ENCODE data around the gene COLGALT1.

The COLGALT1 gene

DNA sequence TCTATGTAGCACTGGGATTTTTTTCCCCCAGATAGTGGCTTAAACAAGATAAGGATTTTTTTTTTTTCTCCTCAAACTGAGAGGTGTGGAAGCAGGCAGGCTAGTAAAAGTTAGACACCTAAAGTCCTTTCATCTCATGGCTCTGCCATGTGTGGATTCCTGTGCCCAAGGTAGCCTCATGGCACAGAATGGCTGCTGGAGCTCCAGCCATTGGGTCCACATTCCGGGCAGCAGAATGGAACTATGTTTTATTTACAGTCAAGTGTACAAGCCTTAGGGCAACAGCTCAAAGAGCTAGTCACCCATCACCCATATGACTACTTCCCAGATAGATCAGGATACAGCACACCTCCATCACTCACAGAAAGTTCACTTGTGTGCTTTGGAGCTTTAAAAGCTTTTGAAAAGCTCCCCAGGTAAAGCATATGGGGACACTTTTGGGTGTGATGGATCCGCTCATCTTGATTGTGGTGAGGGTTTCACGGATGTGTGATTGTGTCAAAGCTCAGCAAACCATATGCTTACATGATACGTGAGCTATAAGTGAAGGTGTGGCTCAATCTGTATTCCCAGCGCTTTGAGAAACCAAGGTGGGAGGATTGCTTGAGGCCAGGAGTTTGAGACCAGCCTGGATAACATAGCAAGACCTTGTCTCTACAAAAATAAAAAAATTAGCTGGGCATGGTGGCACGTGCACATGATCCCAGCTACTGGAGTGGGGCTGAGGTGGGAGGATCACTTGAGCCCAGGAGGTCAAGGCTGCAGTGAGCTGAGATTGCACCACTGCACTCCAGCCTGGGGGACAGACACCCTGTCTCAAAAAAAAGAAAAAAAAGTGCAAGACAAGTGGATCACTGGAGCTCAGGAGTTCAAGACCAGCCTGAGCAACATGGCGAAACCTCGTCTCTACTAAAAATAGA is 25.9 kb upstream of the COLGALT1 start:
- TF ChIP-seq, protein P1, sequence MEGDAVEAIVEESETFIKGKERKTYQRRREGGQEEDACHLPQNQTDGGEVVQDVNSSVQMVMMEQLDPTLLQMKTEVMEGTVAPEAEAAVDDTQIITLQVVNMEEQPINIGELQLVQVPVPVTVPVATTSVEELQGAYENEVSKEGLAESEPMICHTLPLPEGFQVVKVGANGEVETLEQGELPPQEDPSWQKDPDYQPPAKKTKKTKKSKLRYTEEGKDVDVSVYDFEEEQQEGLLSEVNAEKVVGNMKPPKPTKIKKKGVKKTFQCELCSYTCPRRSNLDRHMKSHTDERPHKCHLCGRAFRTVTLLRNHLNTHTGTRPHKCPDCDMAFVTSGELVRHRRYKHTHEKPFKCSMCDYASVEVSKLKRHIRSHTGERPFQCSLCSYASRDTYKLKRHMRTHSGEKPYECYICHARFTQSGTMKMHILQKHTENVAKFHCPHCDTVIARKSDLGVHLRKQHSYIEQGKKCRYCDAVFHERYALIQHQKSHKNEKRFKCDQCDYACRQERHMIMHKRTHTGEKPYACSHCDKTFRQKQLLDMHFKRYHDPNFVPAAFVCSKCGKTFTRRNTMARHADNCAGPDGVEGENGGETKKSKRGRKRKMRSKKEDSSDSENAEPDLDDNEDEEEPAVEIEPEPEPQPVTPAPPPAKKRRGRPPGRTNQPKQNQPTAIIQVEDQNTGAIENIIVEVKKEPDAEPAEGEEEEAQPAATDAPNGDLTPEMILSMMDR (IDR thresholded peaks at IDR 0.05; ENCODE audit: low read depth, low read length): no peak
- TF ChIP-seq POLR2A (IDR thresholded peaks at IDR 0.05; ENCODE audit: extremely low read depth, insufficient read length): no peak
- TF ChIP-seq, protein P2, sequence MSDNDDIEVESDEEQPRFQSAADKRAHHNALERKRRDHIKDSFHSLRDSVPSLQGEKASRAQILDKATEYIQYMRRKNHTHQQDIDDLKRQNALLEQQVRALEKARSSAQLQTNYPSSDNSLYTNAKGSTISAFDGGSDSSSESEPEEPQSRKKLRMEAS (IDR thresholded peaks at IDR 0.05; ENCODE audit: low read depth, low read length): no peak
- no peak for TF ChIP-seq MYC (IDR thresholded peaks at IDR 0.05; ENCODE audit: low read depth, low read length)
- peak; percentile 40 for DNase-seq (ENCODE audit: low read depth)
- H3K4me3 ChIP-seq (ENCODE audit: low read depth, low read length): no peak overlapping the region

DNA sequence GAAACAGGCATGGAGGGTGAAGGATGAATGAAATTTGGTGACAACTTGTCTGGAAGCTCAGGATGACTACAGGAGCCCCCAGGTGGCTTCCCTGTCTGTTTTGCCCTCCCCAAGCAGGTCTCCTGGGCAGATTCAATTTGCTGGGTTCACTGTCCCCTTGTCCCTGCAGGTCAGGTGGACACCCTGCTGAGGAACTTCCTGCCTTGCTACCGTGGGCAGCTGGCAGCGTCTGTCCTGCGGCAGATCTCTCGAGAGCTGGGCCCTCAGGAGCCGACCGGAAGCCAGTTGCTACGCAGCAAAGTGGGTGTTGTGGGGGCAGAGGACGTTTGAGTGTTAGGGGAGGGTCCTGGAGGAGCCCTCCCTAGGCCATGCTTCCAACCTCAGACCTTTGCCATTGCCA is 24.9 kb upstream of the COLGALT1 start:
- no peak overlapping the region for H3K4me3 ChIP-seq (ENCODE audit: low read depth, low read length)
- peak; percentile 87 for DNase-seq (ENCODE audit: low read depth)
- TF ChIP-seq POLR2A (IDR thresholded peaks at IDR 0.05; ENCODE audit: extremely low read depth, insufficient read length) (no peak), MYC (IDR thresholded peaks at IDR 0.05; ENCODE audit: low read depth, low read length) (peak; percentile 53; the same call in 1 of the 2 replicates)

DNA sequence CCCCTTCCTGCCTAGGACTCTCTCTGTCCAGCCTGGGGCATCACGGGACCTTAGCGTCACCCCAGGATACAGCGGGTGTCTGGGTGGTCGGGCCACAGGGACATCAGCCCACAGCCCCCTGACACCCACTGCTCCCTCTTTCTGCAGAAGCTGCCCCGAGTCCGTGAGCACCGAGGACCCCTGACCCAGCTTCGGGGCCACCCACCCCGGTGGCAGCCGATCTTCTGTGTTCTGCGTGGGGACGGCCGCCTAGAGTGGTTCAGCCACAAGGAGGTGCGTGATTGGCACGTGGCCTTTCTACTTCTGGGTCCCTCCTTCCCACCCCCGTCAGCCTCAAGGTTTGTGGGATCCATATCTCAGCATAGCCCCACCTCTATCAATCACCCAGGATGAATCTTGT is 23.3 kb upstream of the COLGALT1 start:
- H3K4me3 ChIP-seq (ENCODE audit: low read depth, low read length): no peak overlapping the region
- TF ChIP-seq MYC (IDR thresholded peaks at IDR 0.05; ENCODE audit: low read depth, low read length) (no peak), POLR2A (IDR thresholded peaks at IDR 0.05; ENCODE audit: extremely low read depth, insufficient read length) (no peak)
- TF ChIP-seq, protein P1 (IDR thresholded peaks at IDR 0.05; ENCODE audit: low read depth, low read length): no peak
- TF ChIP-seq, protein P2 (IDR thresholded peaks at IDR 0.05; ENCODE audit: low read depth, low read length): no peak
- DNase-seq (ENCODE audit: low read depth): no peak

DNA sequence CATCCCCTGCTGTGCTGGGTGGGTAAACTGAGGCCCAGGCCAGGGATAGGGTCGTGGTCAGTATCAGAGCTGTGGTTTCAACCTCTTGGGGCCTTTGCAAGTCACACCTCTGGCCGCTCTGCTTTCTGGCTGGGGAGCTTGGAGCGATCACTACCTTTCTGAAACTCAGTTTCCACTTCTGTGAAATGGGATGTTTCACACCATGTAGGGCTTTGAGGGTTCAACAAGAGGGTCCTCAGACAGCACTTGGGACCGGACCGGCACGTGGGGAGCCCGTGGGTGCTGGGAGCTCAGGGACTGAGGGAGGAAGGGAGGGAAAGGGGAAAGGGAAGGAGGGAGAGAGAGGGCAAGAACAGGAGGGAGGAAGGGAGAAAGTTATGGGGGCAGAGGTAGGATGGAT is 22.9 kb upstream of the COLGALT1 start:
- no peak for TF ChIP-seq MYC (IDR thresholded peaks at IDR 0.05; ENCODE audit: low read depth, low read length)
- TF ChIP-seq, protein P1 (IDR thresholded peaks at IDR 0.05; ENCODE audit: low read depth, low read length): no peak
- TF ChIP-seq, protein P2 (IDR thresholded peaks at IDR 0.05; ENCODE audit: low read depth, low read length): no peak
- no peak for TF ChIP-seq POLR2A (IDR thresholded peaks at IDR 0.05; ENCODE audit: extremely low read depth, insufficient read length)
- no peak overlapping the region for H3K4me3 ChIP-seq (ENCODE audit: low read depth, low read length)
- DNase-seq (ENCODE audit: low read depth): no peak

DNA sequence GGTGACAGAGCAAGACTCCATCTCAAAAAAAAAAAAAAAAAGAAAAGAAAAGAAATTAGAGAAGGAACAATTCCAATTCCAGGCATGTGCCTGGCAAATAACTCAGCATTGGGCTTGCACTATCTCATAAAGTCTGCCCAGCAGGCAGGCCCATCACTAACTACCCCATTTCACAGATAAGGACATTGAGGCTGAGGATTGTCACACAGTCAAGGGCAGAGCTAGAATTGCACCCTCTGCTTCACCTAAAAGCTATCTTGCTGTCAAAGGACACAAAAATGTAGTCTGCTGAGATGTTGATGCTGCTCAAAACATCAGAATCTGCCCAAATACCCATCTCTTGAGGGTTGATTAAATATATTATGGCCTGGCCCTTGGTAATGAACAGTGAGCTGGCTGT is 20.7 kb upstream of the COLGALT1 start:
- TF ChIP-seq, protein P2 (IDR thresholded peaks at IDR 0.05; ENCODE audit: low read depth, low read length): no peak
- TF ChIP-seq POLR2A (IDR thresholded peaks at IDR 0.05; ENCODE audit: extremely low read depth, insufficient read length): no peak
- TF ChIP-seq, protein P1 (IDR thresholded peaks at IDR 0.05; ENCODE audit: low read depth, low read length): no peak
- TF ChIP-seq MYC (IDR thresholded peaks at IDR 0.05; ENCODE audit: low read depth, low read length): no peak
- DNase-seq (ENCODE audit: low read depth): no peak
- H3K4me3 ChIP-seq (ENCODE audit: low read depth, low read length): no peak overlapping the region

DNA sequence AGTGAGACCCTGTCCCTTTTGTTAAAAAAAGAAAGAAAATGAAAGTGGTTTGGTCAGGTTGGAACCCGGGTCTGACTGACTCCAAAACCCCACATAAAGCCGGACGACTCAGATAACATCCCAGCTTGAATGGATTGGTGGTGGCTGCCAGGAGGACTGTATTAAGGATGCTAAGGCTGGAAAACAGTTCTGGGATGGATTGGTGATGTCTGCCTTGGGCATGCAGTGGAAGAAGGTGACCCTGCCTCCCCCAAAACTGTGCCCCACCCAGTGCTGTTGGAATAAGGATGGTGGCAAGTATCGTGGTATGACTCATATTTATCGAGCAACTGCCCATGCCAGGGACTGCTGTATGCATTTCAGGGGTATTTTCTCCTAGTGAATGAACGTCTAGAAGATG is 18.5 kb upstream of the COLGALT1 start:
- no peak for DNase-seq (ENCODE audit: low read depth)
- H3K4me3 ChIP-seq (ENCODE audit: low read depth, low read length): no peak overlapping the region
- TF ChIP-seq, protein P1 (IDR thresholded peaks at IDR 0.05; ENCODE audit: low read depth, low read length): no peak
- no peak for TF ChIP-seq MYC (IDR thresholded peaks at IDR 0.05; ENCODE audit: low read depth, low read length)
- TF ChIP-seq POLR2A (IDR thresholded peaks at IDR 0.05; ENCODE audit: extremely low read depth, insufficient read length): no peak
- TF ChIP-seq, protein P2 (IDR thresholded peaks at IDR 0.05; ENCODE audit: low read depth, low read length): no peak

Measured in NB4 (cell line).